Sciatic nerve (tissue), 2 donors: ENCODE data around the gene MORN5. TPM values are rescaled to one million over a fixed set of nuclear protein-coding genes. Genes with fewer than 3 reads are reported as not detected.

ENCODE experiments used
- ATAC-seq: fragments of 200-7000 bp; cut with Tn5 transposase; one replicate; pipeline ENCODE4 v1.9.1; 2020; ENCODE audit warnings: mild to moderate bottlenecking, moderate library complexity
- DNase-seq: peaks from one replicate; pipeline ENCODE4 v3.0.0-alpha.2; 2020; ENCODE audit warnings: low spot score
- intact Hi-C: fragments of 100-400 bp; cut with DNase I; formaldehyde crosslinking; loops from one replicate; pipeline ENCODE4 v1.14.2; 2022
- total RNA-seq: library from RNA; stranded (reverse); fragmentation: NEBNext Ultra II Directional; extraction: Animal tissue kit (Norgen Biotek cat#: 25700); gene quantifications from one replicate; pipeline ENCODE4 v1.2.1, GENCODE V29; 2021
- donor health status: DM: no; HTN: no; CAD: no.
- donor health status: DM: no; HTN: no; CAD: no.

Gene MORN5
- total RNA-seq, 1 donor from 2014 or later = not detected

GRCh38 chr9:122180633-122181032, 20.9 kb downstream of the MORN5 start:
- ATAC-seq (no peak), DNase-seq (no peak)
- intact Hi-C loops = no loop called here

- intact Hi-C loops = no loop called here
- no peak for DNase-seq
- ATAC-seq = no peak
These were observed 23.8 kb downstream of the MORN5 start for GRCh38 chr9:122183501-122183900.

- ATAC-seq (no peak), DNase-seq (no peak)
- intact Hi-C loops = no loop called here
These were observed 24.8 kb downstream of the MORN5 start for GRCh38 chr9:122184551-122184950.

- DNase-seq (no peak), ATAC-seq (no peak)
- intact Hi-C loops = no loop called here
These were observed 26.6 kb downstream of the MORN5 start for GRCh38 chr9:122186301-122186700.

- no peak for ATAC-seq
- DNase-seq = no peak
- intact Hi-C loops = no loop called here
These were observed 27.2 kb downstream of the MORN5 start for GRCh38 chr9:122186777-122187470.

- intact Hi-C loops = no loop called here
- no peak for DNase-seq
- ATAC-seq = no peak
These were observed 28.7 kb downstream of the MORN5 start for GRCh38 chr9:122188369-122188768.

GRCh38 chr9:122190597-122191381, 31.1 kb downstream of the MORN5 start:
- intact Hi-C loops = no loop called here
- DNase-seq (no peak), ATAC-seq (no peak)

- intact Hi-C loops = no loop called here
- no peak for DNase-seq
- no peak for ATAC-seq
These were observed 31.9 kb downstream of the MORN5 start for GRCh38 chr9:122191584-122191983.

GRCh38 chr9:122192261-122192875, 32.7 kb downstream of the MORN5 start:
- DNase-seq (no peak), ATAC-seq (no peak)
- intact Hi-C loops = no loop called here

- DNase-seq = no peak
- ATAC-seq = no peak
- intact Hi-C loops = no loop called here
These were observed 33.3 kb downstream of the MORN5 start for GRCh38 chr9:122192914-122193525.

GRCh38 chr9:122193651-122194050, 33.9 kb downstream of the MORN5 start:
- intact Hi-C loops = no loop called here
- DNase-seq = no peak
- no peak for ATAC-seq

- ATAC-seq (no peak), DNase-seq (no peak)
- intact Hi-C loops = no loop called here
These were observed 36.2 kb downstream of the MORN5 start for GRCh38 chr9:122195875-122196274.

GRCh38 chr9:122197426-122197825, 37.7 kb downstream of the MORN5 start:
- intact Hi-C loops = no loop called here
- ATAC-seq = no peak
- DNase-seq = no peak

GRCh38 chr9:122197882-122198281, 38.2 kb downstream of the MORN5 start:
- intact Hi-C loops = no loop called here
- ATAC-seq (no peak), DNase-seq (no peak)

GRCh38 chr9:122200960-122201595, 41.4 kb downstream of the MORN5 start:
- intact Hi-C loops = loop anchor here (2.0 kb wide), 1 partner anchor 72 kb away; no protein-coding TSS in a partner anchor
- ATAC-seq (no peak), DNase-seq (no peak)

- no peak for ATAC-seq
These were observed 41.9 kb downstream of the MORN5 start for GRCh38 chr9:122201641-122202040.

GRCh38 chr9:122202111-122202510, 42.4 kb downstream of the MORN5 start:
- intact Hi-C loops = no loop called here
- DNase-seq (no peak), ATAC-seq (no peak)

More at GRCh38 chr9:122201641-122202040, 41.9 kb downstream of the MORN5 start:
- intact Hi-C loops = loop anchor here (2.0 kb wide), 1 partner anchor 73 kb away; no protein-coding TSS in a partner anchor
- DNase-seq = no peak

- intact Hi-C loops = no loop called here
- DNase-seq = no peak
These were observed 44.3 kb downstream of the MORN5 start for GRCh38 chr9:122204055-122204454.

GRCh38 chr9:122204491-122204890, 44.8 kb downstream of the MORN5 start:
- ATAC-seq (no peak), DNase-seq (no peak)
- intact Hi-C loops = no loop called here

More at GRCh38 chr9:122204055-122204454, 44.3 kb downstream of the MORN5 start:
- no peak for ATAC-seq
